ENCODE measurements around the gene ITPRIPL1. TPM values are rescaled to one million over a fixed set of nuclear protein-coding genes. Genes with fewer than 3 reads are reported as not detected.

Gene ITPRIPL1
- total and polyA plus RNA-seq, 9 donors = 0.11 to 1.2 (median 0.46) TPM

- Histone ChIP-seq H3K27me3 (no peaks in the 10 kb centered on the region), H3K9me3 (no peaks in the 10 kb centered on the region), H3K27ac (no peak overlapping the region), H3K36me3 (no peaks in the 10 kb centered on the region), H3K4me3 (peak overlapping the region; percentile 59), H3K4me1 (ENCODE audit: insufficient read depth) (peaks cover 3% of the 10 kb centered on the region)
- 12 to 15% (median 13%) methylated on average over 15 of the region's 15 CpGs for WGBS, 3 donors
- intact Hi-C loops (cut with DNase I) = no loop called here
- no peak for DNase-seq
- no peak for TF ChIP-seq POLR2A (IDR thresholded peaks at IDR 0.05)
Measured at GRCh38 chr2:96336104-96336775, 11.1 kb downstream of the ITPRIPL1 start.

- 92 to 94% (median 94%) methylated on average over 3 of the region's 3 CpGs for WGBS, 3 donors
- intact Hi-C loops (cut with DNase I) = no loop called here
Measured at GRCh38 chr2:96336873-96337272, 11.8 kb downstream of the ITPRIPL1 start.

GRCh38 chr2:96340493-96341414 lies 15.6 kb downstream of the ITPRIPL1 start:
- no peaks in the 10 kb centered on the region for H3K27me3 ChIP-seq
- no peaks in the 10 kb centered on the region for H3K4me1 ChIP-seq (ENCODE audit: insufficient read depth)
- 84 to 91% (median 89%) methylated on average over 9 of the region's 9 CpGs for WGBS, 3 donors
- no peak for TF ChIP-seq POLR2A (IDR thresholded peaks at IDR 0.05)
- DNase-seq = no peak
- H3K4me3 ChIP-seq = no peak overlapping the region
- H3K36me3 ChIP-seq = no peaks in the 10 kb centered on the region
- no peaks in the 10 kb centered on the region for H3K9me3 ChIP-seq
- intact Hi-C loops (cut with DNase I) = no loop called here
- H3K27ac ChIP-seq = no peak overlapping the region

More at GRCh38 chr2:96336873-96337272, 11.8 kb downstream of the ITPRIPL1 start:
- Histone ChIP-seq H3K4me1 (ENCODE audit: insufficient read depth) (peaks cover 3% of the 10 kb centered on the region), H3K9me3 (no peaks in the 10 kb centered on the region), H3K27me3 (no peaks in the 10 kb centered on the region), H3K36me3 (no peaks in the 10 kb centered on the region), H3K27ac (no peak overlapping the region), H3K4me3 (no peak overlapping the region)
- no peak for TF ChIP-seq CTCF (IDR thresholded peaks at IDR 0.05)
- no peak for TF ChIP-seq POLR2A (IDR thresholded peaks at IDR 0.05)
- no peak for TF ChIP-seq EP300 (IDR thresholded peaks at IDR 0.05)
- no peak for DNase-seq

DNA sequence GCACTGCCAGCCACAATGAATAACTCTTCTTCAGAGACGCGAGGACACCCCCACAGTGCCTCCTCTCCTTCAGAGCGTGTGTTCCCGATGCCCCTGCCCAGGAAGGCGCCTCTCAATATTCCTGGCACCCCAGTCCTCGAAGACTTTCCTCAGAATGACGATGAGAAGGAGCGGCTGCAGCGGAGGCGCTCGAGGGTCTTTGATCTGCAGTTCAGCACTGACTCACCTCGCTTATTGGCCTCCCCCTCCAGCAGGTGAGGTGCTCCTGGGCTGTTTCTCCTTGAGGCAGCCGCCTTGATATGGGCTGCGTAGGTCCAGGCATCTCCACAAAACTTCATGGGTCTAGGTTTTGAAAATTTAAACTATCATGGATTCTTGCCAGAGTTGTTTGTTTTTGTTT lies 16.5 kb downstream of the ITPRIPL1 start:
- Histone ChIP-seq H3K27me3 (no peaks in the 10 kb centered on the region), H3K4me3 (no peak overlapping the region), H3K36me3 (no peaks in the 10 kb centered on the region), H3K4me1 (ENCODE audit: insufficient read depth) (no peaks in the 10 kb centered on the region), H3K9me3 (no peaks in the 10 kb centered on the region), H3K27ac (no peak overlapping the region)
- DNase-seq = no peak
- intact Hi-C loops (cut with DNase I) = no loop called here
- TF ChIP-seq EP300 (IDR thresholded peaks at IDR 0.05) (no peak), POLR2A (IDR thresholded peaks at IDR 0.05) (no peak), CTCF (IDR thresholded peaks at IDR 0.05) (no peak)
- 94 to 97% (median 94%) methylated on average over 14 of the region's 14 CpGs for WGBS, 3 donors

DNA sequence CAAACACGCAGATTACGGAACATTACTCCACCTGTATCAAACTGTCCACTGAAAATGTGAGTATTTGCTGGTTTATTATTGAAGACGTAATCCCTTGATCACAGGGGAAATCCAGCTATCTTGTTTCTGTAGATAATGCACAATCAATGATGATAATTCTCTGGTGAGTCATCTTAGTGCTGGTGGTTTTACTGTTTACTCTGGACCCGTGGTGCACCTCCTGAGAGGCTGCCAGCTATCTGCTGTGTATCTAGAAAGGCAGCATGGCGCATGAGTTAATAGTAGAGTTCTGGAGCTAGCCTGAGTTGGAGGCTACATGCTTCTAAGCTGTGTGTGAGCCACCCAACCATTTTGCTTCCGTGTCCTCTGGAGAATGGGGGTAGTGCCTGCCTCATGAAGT lies 17.0 kb downstream of the ITPRIPL1 start:
- TF ChIP-seq CTCF (IDR thresholded peaks at IDR 0.05) (no peak), POLR2A (IDR thresholded peaks at IDR 0.05) (no peak), EP300 (IDR thresholded peaks at IDR 0.05) (no peak)
- H3K36me3 ChIP-seq = no peaks in the 10 kb centered on the region
- H3K27me3 ChIP-seq = no peaks in the 10 kb centered on the region
- intact Hi-C loops (cut with DNase I) = no loop called here
- 77 to 85% (median 83%) methylated on average over 6 of the region's 6 CpGs for WGBS, 3 donors
- no peak overlapping the region for H3K27ac ChIP-seq
- no peaks in the 10 kb centered on the region for H3K4me1 ChIP-seq (ENCODE audit: insufficient read depth)
- no peak overlapping the region for H3K4me3 ChIP-seq
- H3K9me3 ChIP-seq = no peaks in the 10 kb centered on the region
- DNase-seq = no peak

All from ovary (tissue), 9 donors.